HL-60 (cell line): ENCODE results near the gene ANKRD44.

Experiments used
- DNase-seq, 2 experiments: peaks; one replicate each; pipeline ENCODE4 v3.0.0-alpha.2; 2010 to 2020; ENCODE audit warnings: low read depth in 1 of 2, low spot score in 1 of 2
- H3K27ac ChIP-seq: fragments of 250-450 bp; sonication (Bioruptor Pico); replicated peaks from 2 replicates; pipeline ENCODE4 v1.5.1; 2020; ENCODE audit warnings: mild to moderate bottlenecking, moderate library complexity
- H3K27me3 ChIP-seq: fragments of 250-450 bp; sonication (Bioruptor Pico); 2 replicates; pipeline ENCODE4 v1.5.1; 2021; ENCODE audit warnings: mild to moderate bottlenecking, moderate library complexity; ENCODE audit not compliant: insufficient read depth, poor library complexity, severe bottlenecking
- H3K4me3 ChIP-seq: replicated peaks from 2 replicates; pipeline ENCODE4 v1.5.1; 2011; ENCODE audit warnings: mild to moderate bottlenecking, control low read depth, low read length; ENCODE audit not compliant: insufficient read depth
- GABPA ChIP-seq: IDR thresholded peaks from 2 replicates; pipeline ENCODE4 v1.6.1; 2012; ENCODE audit warnings: low read depth
- POLR2AphosphoS5 ChIP-seq: IDR thresholded peaks from 2 replicates; pipeline ENCODE4 v1.6.1; 2012; ENCODE audit warnings: low read depth
- SPI1 ChIP-seq: IDR thresholded peaks from 2 replicates; pipeline ENCODE4 v1.6.1; 2012; ENCODE audit warnings: low read depth, mild to moderate bottlenecking, borderline replicate concordance
- TF ChIP-seq, protein P1 (sequence below): IDR thresholded peaks from one replicate; pipeline ENCODE4 v1.5.1; 2011; ENCODE audit warnings: low read length, control low read depth, inconsistent platforms; ENCODE audit not compliant: insufficient read depth
- TF ChIP-seq, protein P2 (sequence below): IDR thresholded peaks from 2 replicates; pipeline ENCODE4 v1.6.1; 2012; ENCODE audit warnings: low read depth; ENCODE audit not compliant: insufficient replicate concordance

Gene ANKRD44

DNA sequence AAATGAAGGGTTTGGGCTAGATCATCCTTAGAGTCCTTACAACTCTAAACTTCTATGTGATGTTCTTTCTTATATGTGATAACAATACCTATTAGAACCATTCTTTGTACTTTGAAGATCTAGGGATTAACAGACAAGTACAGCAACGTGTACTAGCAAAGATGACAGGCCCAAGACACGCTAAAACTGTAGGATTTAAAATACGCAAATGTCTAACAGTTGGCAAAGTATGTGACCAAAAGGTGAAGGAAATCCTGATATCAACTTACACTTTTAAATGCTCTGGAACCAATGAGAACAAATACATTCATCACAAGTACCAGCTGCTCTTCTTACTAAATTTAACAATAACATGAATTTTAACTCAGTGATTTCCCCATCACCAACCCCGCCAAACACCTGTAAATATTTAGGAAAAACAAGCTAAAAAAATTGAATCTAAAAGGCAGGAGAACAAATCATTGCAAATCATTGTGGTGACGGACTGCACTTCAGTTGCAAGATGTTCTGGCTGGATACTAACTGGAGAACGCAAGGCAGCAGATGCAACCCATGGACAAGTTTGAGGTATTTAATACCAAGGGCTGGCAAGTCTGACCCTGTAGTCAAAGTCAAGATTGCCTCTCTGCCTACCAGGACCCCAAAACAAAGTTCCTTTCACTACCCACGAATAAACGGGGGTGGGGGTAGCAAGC lies 1.4 kb downstream of the ANKRD44 start:
- DNase-seq, result no peak
- peak overlapping the region; percentile 80 for H3K27ac ChIP-seq

DNA sequence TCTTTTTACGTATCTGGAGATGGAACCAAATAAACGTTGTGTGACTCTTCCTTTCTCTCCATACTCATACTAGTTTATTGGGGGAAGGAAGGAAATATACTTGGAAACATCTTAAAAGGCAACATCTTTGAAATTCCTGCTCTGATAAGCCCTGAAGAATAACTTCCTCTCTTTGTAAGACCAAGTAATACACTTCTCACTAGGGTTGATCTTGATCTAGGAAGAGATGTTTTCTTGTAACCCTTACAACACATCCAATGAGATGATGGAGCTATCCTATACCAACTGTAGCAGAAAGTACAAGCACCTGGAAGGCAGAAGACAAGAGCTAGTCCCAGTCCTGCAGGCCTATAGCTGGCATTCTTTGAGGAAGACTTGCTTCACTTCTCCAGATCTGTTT lies 2.0 kb downstream of the ANKRD44 start:
- peak in 1 of 2 experiments; percentile 27 for DNase-seq
- H3K27me3 ChIP-seq, result no peaks in the 10 kb centered on the region
- peak overlapping the region; percentile 73; the same call in 1 of the 2 replicates for H3K4me3 ChIP-seq
- peak overlapping the region; percentile 80 for H3K27ac ChIP-seq
- peak; percentile 67; the same call in 1 of the 2 replicates for TF ChIP-seq SPI1
- no peak for TF ChIP-seq GABPA
- TF ChIP-seq POLR2AphosphoS5, result no peak

More for the DNA sequence above, 1.4 kb downstream of the ANKRD44 start:
- Histone ChIP-seq H3K27me3 (no peaks in the 10 kb centered on the region), H3K4me3 (peak overlapping the region; percentile 73)
- TF ChIP-seq, protein P1, sequence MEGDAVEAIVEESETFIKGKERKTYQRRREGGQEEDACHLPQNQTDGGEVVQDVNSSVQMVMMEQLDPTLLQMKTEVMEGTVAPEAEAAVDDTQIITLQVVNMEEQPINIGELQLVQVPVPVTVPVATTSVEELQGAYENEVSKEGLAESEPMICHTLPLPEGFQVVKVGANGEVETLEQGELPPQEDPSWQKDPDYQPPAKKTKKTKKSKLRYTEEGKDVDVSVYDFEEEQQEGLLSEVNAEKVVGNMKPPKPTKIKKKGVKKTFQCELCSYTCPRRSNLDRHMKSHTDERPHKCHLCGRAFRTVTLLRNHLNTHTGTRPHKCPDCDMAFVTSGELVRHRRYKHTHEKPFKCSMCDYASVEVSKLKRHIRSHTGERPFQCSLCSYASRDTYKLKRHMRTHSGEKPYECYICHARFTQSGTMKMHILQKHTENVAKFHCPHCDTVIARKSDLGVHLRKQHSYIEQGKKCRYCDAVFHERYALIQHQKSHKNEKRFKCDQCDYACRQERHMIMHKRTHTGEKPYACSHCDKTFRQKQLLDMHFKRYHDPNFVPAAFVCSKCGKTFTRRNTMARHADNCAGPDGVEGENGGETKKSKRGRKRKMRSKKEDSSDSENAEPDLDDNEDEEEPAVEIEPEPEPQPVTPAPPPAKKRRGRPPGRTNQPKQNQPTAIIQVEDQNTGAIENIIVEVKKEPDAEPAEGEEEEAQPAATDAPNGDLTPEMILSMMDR, result no peak
- no peak for TF ChIP-seq GABPA
- TF ChIP-seq, protein P2, sequence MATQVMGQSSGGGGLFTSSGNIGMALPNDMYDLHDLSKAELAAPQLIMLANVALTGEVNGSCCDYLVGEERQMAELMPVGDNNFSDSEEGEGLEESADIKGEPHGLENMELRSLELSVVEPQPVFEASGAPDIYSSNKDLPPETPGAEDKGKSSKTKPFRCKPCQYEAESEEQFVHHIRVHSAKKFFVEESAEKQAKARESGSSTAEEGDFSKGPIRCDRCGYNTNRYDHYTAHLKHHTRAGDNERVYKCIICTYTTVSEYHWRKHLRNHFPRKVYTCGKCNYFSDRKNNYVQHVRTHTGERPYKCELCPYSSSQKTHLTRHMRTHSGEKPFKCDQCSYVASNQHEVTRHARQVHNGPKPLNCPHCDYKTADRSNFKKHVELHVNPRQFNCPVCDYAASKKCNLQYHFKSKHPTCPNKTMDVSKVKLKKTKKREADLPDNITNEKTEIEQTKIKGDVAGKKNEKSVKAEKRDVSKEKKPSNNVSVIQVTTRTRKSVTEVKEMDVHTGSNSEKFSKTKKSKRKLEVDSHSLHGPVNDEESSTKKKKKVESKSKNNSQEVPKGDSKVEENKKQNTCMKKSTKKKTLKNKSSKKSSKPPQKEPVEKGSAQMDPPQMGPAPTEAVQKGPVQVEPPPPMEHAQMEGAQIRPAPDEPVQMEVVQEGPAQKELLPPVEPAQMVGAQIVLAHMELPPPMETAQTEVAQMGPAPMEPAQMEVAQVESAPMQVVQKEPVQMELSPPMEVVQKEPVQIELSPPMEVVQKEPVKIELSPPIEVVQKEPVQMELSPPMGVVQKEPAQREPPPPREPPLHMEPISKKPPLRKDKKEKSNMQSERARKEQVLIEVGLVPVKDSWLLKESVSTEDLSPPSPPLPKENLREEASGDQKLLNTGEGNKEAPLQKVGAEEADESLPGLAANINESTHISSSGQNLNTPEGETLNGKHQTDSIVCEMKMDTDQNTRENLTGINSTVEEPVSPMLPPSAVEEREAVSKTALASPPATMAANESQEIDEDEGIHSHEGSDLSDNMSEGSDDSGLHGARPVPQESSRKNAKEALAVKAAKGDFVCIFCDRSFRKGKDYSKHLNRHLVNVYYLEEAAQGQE, result no peak
- TF ChIP-seq POLR2AphosphoS5, result no peak
- no peak for TF ChIP-seq SPI1

DNA sequence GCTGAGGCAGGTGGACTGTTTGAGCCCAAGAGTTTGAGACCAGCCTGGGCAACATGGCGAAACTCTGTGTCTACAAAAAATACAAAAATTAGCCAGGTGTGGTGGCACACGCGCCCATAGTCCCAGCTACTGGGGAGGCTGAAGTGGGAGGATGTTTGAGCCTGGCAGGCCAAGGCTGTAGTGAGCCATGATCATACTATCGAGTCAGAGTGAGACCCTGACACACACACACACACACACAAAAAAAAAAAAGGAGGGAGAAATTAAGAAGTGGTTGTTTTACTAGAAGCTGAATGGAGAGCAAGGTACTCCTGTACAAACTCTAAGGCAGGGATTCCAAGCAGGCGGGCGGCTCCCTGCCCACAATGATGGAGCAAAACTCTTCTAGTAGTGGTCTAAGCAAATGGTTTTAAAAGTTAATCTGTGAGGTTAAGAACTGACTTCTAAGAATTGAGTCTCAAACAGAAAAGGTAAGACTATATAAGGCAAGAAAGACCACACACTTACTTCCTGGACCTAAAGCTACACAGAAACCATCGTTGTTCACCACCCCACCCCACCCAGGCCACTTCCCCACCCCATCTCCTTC lies 2.6 kb downstream of the ANKRD44 start:
- DNase-seq, result no peak
- no peaks in the 10 kb centered on the region for H3K27me3 ChIP-seq
- peak overlapping the region; percentile 80 for H3K27ac ChIP-seq
- H3K4me3 ChIP-seq, result no peak overlapping the region
- TF ChIP-seq, protein P2, result no peak
- TF ChIP-seq POLR2AphosphoS5, result no peak
- no peak for TF ChIP-seq GABPA
- TF ChIP-seq, protein P1, result no peak
- TF ChIP-seq SPI1, result no peak

DNA sequence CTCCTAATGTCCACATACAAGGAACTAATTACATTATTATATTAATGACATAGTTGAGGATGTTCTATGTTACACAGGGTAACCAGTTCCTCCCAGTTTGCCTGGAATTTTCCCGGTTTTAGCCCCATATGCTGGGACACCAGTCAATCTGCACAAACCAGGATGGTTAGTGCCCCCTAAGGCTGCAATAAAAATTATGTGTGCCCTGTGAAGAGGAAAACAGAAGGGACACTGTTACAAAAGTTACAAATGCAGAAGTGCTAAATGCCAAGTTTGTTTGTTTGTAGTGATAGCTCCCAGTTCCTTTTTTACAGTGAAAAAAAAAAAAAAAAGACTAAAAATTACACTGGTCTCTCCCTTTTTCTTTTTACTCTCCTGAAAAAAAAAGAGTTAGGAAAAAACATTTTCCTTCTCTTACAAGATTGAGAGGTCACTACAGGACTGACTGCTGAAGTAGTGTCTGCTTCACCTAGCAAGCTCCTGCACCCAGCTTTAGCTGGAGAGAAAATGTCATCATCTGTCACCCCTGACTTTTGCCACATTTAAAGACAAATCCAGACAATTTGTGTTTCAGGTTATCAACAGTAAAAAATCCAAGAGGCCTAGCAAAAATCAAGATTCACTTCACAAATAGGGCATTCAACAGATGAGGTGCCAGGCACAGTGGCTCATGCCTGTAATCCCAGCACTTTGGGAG lies 3.2 kb downstream of the ANKRD44 start:
- H3K27me3 ChIP-seq, result no peaks in the 10 kb centered on the region
- H3K4me3 ChIP-seq, result no peak overlapping the region
- DNase-seq, result peak in 1 of 2 experiments; percentile 63
- H3K27ac ChIP-seq, result peak overlapping the region; percentile 80
- no peak for TF ChIP-seq POLR2AphosphoS5
- peak; percentile 99 for TF ChIP-seq SPI1
- TF ChIP-seq, protein P1, result peak; percentile 19
